Uterus (tissue), 2 donors: ENCODE results near the gene ZSCAN12.

Experiments used
- POLR2A ChIP-seq, 2 donors: fragments of 450-650 bp; IDR thresholded peaks; one replicate each; pipeline ENCODE4 v1.6.1; 2016; ENCODE audit warnings: antibody characterized with exemption in 2 of 2, mild to moderate bottlenecking in 1 of 2, moderate library complexity in 1 of 2
- TF ChIP-seq, protein P1 (sequence below), 4 experiments: fragments of 200-600 bp in 2 of 4; fragments of 450-650 bp in 2 of 4; sonication (generic) in 2 of 4; IDR thresholded peaks; one replicate each; pipeline ENCODE4 v1.5.1; 2016 to 2019; ENCODE audit warnings: antibody characterized with exemption in 4 of 4, mild to moderate bottlenecking in 2 of 4, moderate library complexity in 1 of 4

DNA sequence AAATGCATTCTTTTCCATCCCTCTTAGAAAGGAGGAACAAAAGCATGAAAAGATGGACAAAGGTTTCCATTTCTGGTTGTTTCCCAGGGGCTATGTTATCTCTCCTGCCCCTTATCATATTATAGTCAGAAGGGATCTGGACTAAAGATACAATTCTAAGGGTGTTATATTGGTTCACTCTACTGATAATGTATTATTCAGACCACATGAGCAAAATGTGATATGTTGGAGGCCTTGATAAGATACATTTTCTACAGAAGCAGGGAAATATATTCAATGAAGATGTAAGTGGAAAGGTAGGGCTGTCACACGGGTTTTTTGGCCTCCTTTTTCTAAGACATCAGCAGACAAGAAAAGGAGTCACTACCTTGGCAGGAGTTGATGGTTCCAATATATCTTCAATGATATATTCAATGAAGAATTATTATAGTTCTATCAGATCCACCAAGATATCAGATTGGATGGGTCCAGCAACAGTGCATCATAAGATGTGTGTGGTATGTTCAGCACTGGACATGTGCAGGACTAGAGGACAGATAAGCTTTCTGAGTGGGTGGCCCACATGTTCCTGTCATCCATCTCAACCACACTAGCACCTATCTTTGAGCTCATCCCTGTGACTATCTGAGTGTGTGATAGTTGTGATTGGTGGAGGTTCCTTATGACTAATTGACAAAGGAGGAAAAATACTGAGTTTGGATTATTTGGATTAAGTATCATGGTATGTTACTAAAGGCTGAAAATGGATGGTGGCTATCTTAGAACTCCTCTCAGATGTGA, 55.5 kb downstream of the ZSCAN12 start:
- TF ChIP-seq, protein P1, sequence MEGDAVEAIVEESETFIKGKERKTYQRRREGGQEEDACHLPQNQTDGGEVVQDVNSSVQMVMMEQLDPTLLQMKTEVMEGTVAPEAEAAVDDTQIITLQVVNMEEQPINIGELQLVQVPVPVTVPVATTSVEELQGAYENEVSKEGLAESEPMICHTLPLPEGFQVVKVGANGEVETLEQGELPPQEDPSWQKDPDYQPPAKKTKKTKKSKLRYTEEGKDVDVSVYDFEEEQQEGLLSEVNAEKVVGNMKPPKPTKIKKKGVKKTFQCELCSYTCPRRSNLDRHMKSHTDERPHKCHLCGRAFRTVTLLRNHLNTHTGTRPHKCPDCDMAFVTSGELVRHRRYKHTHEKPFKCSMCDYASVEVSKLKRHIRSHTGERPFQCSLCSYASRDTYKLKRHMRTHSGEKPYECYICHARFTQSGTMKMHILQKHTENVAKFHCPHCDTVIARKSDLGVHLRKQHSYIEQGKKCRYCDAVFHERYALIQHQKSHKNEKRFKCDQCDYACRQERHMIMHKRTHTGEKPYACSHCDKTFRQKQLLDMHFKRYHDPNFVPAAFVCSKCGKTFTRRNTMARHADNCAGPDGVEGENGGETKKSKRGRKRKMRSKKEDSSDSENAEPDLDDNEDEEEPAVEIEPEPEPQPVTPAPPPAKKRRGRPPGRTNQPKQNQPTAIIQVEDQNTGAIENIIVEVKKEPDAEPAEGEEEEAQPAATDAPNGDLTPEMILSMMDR (IDR thresholded peaks at IDR 0.05), result no peak
- TF ChIP-seq POLR2A (IDR thresholded peaks at IDR 0.05), result no peak
